ENCODE measurements around the gene ZFHX3. TPM values are rescaled to one million over a fixed set of nuclear protein-coding genes. Genes with fewer than 3 reads are reported as not detected.

The ZFHX3 gene
- total RNA-seq, 1 donor from 2014 or later, result 1.2 TPM

GRCh38 chr16:72985995-72986394 is 61.9 kb downstream of the ZFHX3 start:
- Mint-ChIP-seq H3K27ac (no peak overlapping the region), H3K9me3 (no peaks in the 10 kb centered on the region), H3K36me3 (ENCODE audit: low read depth) (no peaks in the 10 kb centered on the region), H3K4me3 (ENCODE audit: low read depth) (no peak overlapping the region), H3K27me3 (ENCODE audit: low read depth) (no peaks in the 10 kb centered on the region), H3K4me1 (ENCODE audit: low read depth) (no peaks in the 10 kb centered on the region)
- DNase-seq (ENCODE audit: low spot score), result no peak
- intact Hi-C loops (cut with micrococcal nuclease), result no loop called here

DNA sequence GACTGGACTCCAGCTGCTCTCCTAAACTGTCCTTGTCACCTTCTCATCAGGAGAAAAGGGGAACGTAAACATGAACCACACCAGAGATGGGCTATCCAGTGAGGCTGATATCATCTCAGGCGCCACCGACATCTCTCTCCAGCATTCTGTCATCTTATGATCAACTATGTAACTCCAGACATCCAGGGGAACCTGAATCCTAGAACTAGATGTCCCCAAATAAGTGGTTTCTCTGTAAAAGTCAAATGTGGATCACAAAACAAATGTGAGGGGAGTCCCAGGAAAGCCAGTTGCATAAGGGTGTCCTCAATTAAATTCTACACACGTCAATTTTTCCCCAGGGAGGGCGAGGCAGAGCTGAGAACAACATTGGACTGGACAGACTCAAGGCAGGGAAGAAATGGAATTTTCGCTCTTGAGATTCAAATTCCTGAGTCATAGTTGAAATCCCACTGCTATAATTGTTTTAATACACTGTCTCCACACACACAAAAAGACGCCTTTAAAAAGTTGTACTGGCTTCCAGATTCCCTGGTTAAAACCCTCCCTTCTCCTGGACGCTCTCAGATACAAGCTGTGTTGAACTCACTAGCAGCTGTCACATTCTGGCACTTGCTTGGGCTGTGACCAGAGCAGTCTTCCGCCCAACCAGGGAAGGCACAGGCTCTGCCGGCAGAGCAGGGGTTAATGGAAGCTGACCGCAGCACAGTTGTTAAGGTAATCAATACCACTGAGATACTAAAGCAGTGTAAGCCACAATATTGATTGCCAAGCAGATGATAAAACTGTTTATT is 62.6 kb downstream of the ZFHX3 start:
- no peaks in the 10 kb centered on the region for H3K4me1 Mint-ChIP-seq (ENCODE audit: low read depth)
- intact Hi-C loops (cut with micrococcal nuclease), result no loop called here
- H3K36me3 Mint-ChIP-seq (ENCODE audit: low read depth), result no peaks in the 10 kb centered on the region
- H3K27me3 Mint-ChIP-seq (ENCODE audit: low read depth), result no peaks in the 10 kb centered on the region
- H3K4me3 Mint-ChIP-seq (ENCODE audit: low read depth), result no peak overlapping the region
- no peaks in the 10 kb centered on the region for H3K9me3 Mint-ChIP-seq
- H3K27ac Mint-ChIP-seq, result no peak overlapping the region
- DNase-seq (ENCODE audit: low spot score), result no peak

GRCh38 chr16:72983728-72984350 is 64.1 kb downstream of the ZFHX3 start:
- Mint-ChIP-seq H3K4me3 (ENCODE audit: low read depth) (no peak overlapping the region), H3K4me1 (ENCODE audit: low read depth) (no peaks in the 10 kb centered on the region), H3K27me3 (ENCODE audit: low read depth) (no peaks in the 10 kb centered on the region), H3K27ac (no peak overlapping the region), H3K36me3 (ENCODE audit: low read depth) (no peaks in the 10 kb centered on the region), H3K9me3 (no peaks in the 10 kb centered on the region)
- intact Hi-C loops (cut with micrococcal nuclease), result no loop called here
- no peak for DNase-seq (ENCODE audit: low spot score)

DNA sequence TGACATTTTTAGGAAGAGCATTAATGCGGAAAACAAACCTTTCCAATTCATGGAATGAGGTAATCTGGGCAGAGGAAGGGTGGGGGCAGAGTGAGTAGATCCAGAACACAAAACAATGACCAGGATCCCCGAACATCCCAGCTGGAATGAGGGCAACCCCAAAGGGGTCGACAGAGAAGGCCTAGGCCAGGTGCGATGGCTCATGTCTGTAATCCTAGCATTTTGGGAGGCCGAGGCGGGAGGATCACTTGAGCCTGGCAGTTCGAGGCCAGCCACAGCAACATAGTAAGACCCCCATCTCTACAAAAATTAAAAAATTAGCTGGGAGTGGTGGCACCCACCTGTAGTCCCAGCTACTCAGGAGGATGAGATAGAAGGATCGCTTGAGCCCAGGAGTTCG is 64.7 kb downstream of the ZFHX3 start:
- no peak overlapping the region for H3K27ac Mint-ChIP-seq
- H3K9me3 Mint-ChIP-seq, result no peaks in the 10 kb centered on the region
- no peaks in the 10 kb centered on the region for H3K27me3 Mint-ChIP-seq (ENCODE audit: low read depth)
- no peaks in the 10 kb centered on the region for H3K4me1 Mint-ChIP-seq (ENCODE audit: low read depth)
- no peaks in the 10 kb centered on the region for H3K36me3 Mint-ChIP-seq (ENCODE audit: low read depth)
- intact Hi-C loops (cut with micrococcal nuclease), result no loop called here
- no peak overlapping the region for H3K4me3 Mint-ChIP-seq (ENCODE audit: low read depth)
- DNase-seq (ENCODE audit: low spot score), result no peak

- DNase-seq (ENCODE audit: low spot score), result no peak
These were observed 68.0 kb downstream of the ZFHX3 start for GRCh38 chr16:72979974-72980373.

GRCh38 chr16:72978212-72978611 is 69.7 kb downstream of the ZFHX3 start:
- no peak overlapping the region for H3K4me3 Mint-ChIP-seq (ENCODE audit: low read depth)
- H3K36me3 Mint-ChIP-seq (ENCODE audit: low read depth), result no peaks in the 10 kb centered on the region
- intact Hi-C loops (cut with micrococcal nuclease), result no loop called here
- no peaks in the 10 kb centered on the region for H3K9me3 Mint-ChIP-seq
- no peak for DNase-seq (ENCODE audit: low spot score)
- no peak overlapping the region for H3K27ac Mint-ChIP-seq
- H3K27me3 Mint-ChIP-seq (ENCODE audit: low read depth), result no peaks in the 10 kb centered on the region
- H3K4me1 Mint-ChIP-seq (ENCODE audit: low read depth), result no peaks in the 10 kb centered on the region

More at GRCh38 chr16:72979974-72980373, 68.0 kb downstream of the ZFHX3 start:
- Mint-ChIP-seq H3K4me3 (ENCODE audit: low read depth) (no peak overlapping the region), H3K36me3 (ENCODE audit: low read depth) (no peaks in the 10 kb centered on the region), H3K27ac (no peak overlapping the region), H3K9me3 (no peaks in the 10 kb centered on the region), H3K27me3 (ENCODE audit: low read depth) (no peaks in the 10 kb centered on the region), H3K4me1 (ENCODE audit: low read depth) (no peaks in the 10 kb centered on the region)
- intact Hi-C loops (cut with micrococcal nuclease), result no loop called here

GRCh38 chr16:72977127-72977526 is 70.8 kb downstream of the ZFHX3 start:
- Mint-ChIP-seq H3K4me1 (ENCODE audit: low read depth) (no peaks in the 10 kb centered on the region), H3K9me3 (no peaks in the 10 kb centered on the region), H3K4me3 (ENCODE audit: low read depth) (no peak overlapping the region), H3K36me3 (ENCODE audit: low read depth) (no peaks in the 10 kb centered on the region), H3K27me3 (ENCODE audit: low read depth) (no peaks in the 10 kb centered on the region), H3K27ac (no peak overlapping the region)
- no peak for DNase-seq (ENCODE audit: low spot score)
- intact Hi-C loops (cut with micrococcal nuclease), result no loop called here

- no peaks in the 10 kb centered on the region for H3K27me3 Mint-ChIP-seq (ENCODE audit: low read depth)
- no peaks in the 10 kb centered on the region for H3K9me3 Mint-ChIP-seq
- H3K27ac Mint-ChIP-seq, result no peak overlapping the region
- no peak overlapping the region for H3K4me3 Mint-ChIP-seq (ENCODE audit: low read depth)
- no peaks in the 10 kb centered on the region for H3K4me1 Mint-ChIP-seq (ENCODE audit: low read depth)
- H3K36me3 Mint-ChIP-seq (ENCODE audit: low read depth), result no peaks in the 10 kb centered on the region
- DNase-seq (ENCODE audit: low spot score), result no peak
- intact Hi-C loops (cut with micrococcal nuclease), result no loop called here
These were observed 71.4 kb downstream of the ZFHX3 start for GRCh38 chr16:72976438-72977064.

- Mint-ChIP-seq H3K27ac (no peak overlapping the region), H3K27me3 (ENCODE audit: low read depth) (no peaks in the 10 kb centered on the region), H3K4me3 (ENCODE audit: low read depth) (no peak overlapping the region), H3K4me1 (ENCODE audit: low read depth) (no peaks in the 10 kb centered on the region), H3K9me3 (no peaks in the 10 kb centered on the region), H3K36me3 (ENCODE audit: low read depth) (no peaks in the 10 kb centered on the region)
- no peak for DNase-seq (ENCODE audit: low spot score)
- intact Hi-C loops (cut with micrococcal nuclease), result no loop called here
These were observed 72.0 kb downstream of the ZFHX3 start for GRCh38 chr16:72975809-72976437.

- no peak overlapping the region for H3K4me3 Mint-ChIP-seq (ENCODE audit: low read depth)
- no peak for DNase-seq (ENCODE audit: low spot score)
- H3K9me3 Mint-ChIP-seq, result no peaks in the 10 kb centered on the region
- no peaks in the 10 kb centered on the region for H3K4me1 Mint-ChIP-seq (ENCODE audit: low read depth)
- intact Hi-C loops (cut with micrococcal nuclease), result no loop called here
- H3K36me3 Mint-ChIP-seq (ENCODE audit: low read depth), result no peaks in the 10 kb centered on the region
- H3K27ac Mint-ChIP-seq, result no peak overlapping the region
- H3K27me3 Mint-ChIP-seq (ENCODE audit: low read depth), result no peaks in the 10 kb centered on the region
These were observed 73.7 kb downstream of the ZFHX3 start for GRCh38 chr16:72974142-72974769.

GRCh38 chr16:72972878-72973571 is 74.9 kb downstream of the ZFHX3 start:
- DNase-seq (ENCODE audit: low spot score), result no peak
- no peaks in the 10 kb centered on the region for H3K27me3 Mint-ChIP-seq (ENCODE audit: low read depth)
- no peaks in the 10 kb centered on the region for H3K36me3 Mint-ChIP-seq (ENCODE audit: low read depth)
- no peaks in the 10 kb centered on the region for H3K9me3 Mint-ChIP-seq
- H3K4me3 Mint-ChIP-seq (ENCODE audit: low read depth), result no peak overlapping the region
- H3K4me1 Mint-ChIP-seq (ENCODE audit: low read depth), result no peaks in the 10 kb centered on the region
- intact Hi-C loops (cut with micrococcal nuclease), result no loop called here
- no peak overlapping the region for H3K27ac Mint-ChIP-seq

DNA sequence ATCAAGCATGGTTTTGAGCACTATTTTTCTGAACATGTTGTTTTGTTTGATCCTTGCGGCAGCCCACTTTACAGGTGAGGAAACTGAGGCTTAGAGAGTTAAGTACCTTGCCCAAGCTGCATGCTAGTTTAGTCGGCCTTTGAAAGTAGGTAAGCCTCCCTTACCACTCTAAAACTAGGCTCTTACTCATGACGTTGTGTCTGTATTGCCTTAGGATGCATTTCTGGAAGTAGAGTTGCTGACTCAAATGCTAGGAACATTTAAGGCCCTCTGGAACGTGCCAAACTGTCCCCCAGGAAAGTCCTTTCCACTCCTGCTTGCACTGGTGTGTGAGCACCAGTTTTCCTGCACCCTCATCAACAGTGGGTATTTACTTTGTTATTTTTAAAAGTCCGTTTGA is 76.6 kb downstream of the ZFHX3 start:
- no peaks in the 10 kb centered on the region for H3K27me3 Mint-ChIP-seq (ENCODE audit: low read depth)
- intact Hi-C loops (cut with micrococcal nuclease), result no loop called here
- no peaks in the 10 kb centered on the region for H3K9me3 Mint-ChIP-seq
- H3K4me3 Mint-ChIP-seq (ENCODE audit: low read depth), result no peak overlapping the region
- no peak for DNase-seq (ENCODE audit: low spot score)
- H3K36me3 Mint-ChIP-seq (ENCODE audit: low read depth), result no peaks in the 10 kb centered on the region
- no peak overlapping the region for H3K27ac Mint-ChIP-seq
- no peaks in the 10 kb centered on the region for H3K4me1 Mint-ChIP-seq (ENCODE audit: low read depth)

All from activated T-helper 2 cell treated with anti-CD3 and anti-CD28 coated beads, Interferon-gamma antibody, Interleukin-2, Interleukin-4, amounts not matched to agents 10 μg/mL and 5 μg/mL and 100 μg/mL, durations not matched to agents 14 hours and 24 hours and 36 hours (primary cell).